Activated CD4-positive, alpha-beta T cell treated with anti-CD3 and anti-CD28 coated beads for 48 hours (primary cell): Measurements from ENCODE around the gene CC2D2B.
"Not testable (repeated sequence)": the region's sequence is repeated elsewhere in the genome, so short reads cannot be mapped to it uniquely, and the experiment has no call there.

ENCODE experiments used
- DNase-seq: peaks from one replicate; pipeline ENCODE4 v3.0.0-alpha.2; 2020

CC2D2B gene

GRCh38 chr10:95907456-95908253 lies at the start of gene CC2D2B:
Gene CC2D2B, plus strand, starts transcription at chr10:95907975. Its CDS starts 3,349 bp downstream, at chr10:95911324.
- DNase-seq = peak; percentile 78

- no peak for DNase-seq
Measured at GRCh38 chr10:95860166-95860940, 47.4 kb upstream of the CC2D2B start.

GRCh38 chr10:95861386-95861785 lies 46.4 kb upstream of the CC2D2B start:
- DNase-seq = no peak

- DNase-seq = peak; percentile 40
Measured at GRCh38 chr10:95864906-95865813, 42.6 kb upstream of the CC2D2B start.

- DNase-seq = no peak
Measured at GRCh38 chr10:95865814-95866466, 41.8 kb upstream of the CC2D2B start.

- no peak for DNase-seq
Measured at GRCh38 chr10:95866467-95866842, 41.3 kb upstream of the CC2D2B start.

GRCh38 chr10:95867866-95868265 lies 39.9 kb upstream of the CC2D2B start:
- DNase-seq = no peak

- DNase-seq = no peak
Measured at GRCh38 chr10:95872158-95872711, 35.5 kb upstream of the CC2D2B start.

- DNase-seq = no peak
Measured at GRCh38 chr10:95873139-95873538, 34.6 kb upstream of the CC2D2B start.

GRCh38 chr10:95873651-95874050 lies 34.1 kb upstream of the CC2D2B start:
- DNase-seq = no peak

GRCh38 chr10:95874783-95875182 lies 33.0 kb upstream of the CC2D2B start:
- not testable (repeated sequence) for DNase-seq

- DNase-seq = no peak
Measured at GRCh38 chr10:95876756-95877155, 31.0 kb upstream of the CC2D2B start.

GRCh38 chr10:95877881-95878280 lies 29.9 kb upstream of the CC2D2B start:
- no peak for DNase-seq

- no peak for DNase-seq
Measured at GRCh38 chr10:95880704-95881103, 27.1 kb upstream of the CC2D2B start.

- DNase-seq = no peak
Measured at GRCh38 chr10:95881316-95881715, 26.5 kb upstream of the CC2D2B start.

GRCh38 chr10:95889830-95890229 lies 17.9 kb upstream of the CC2D2B start:
- DNase-seq = no peak

- no peak for DNase-seq
Measured at GRCh38 chr10:95896071-95896850, 11.5 kb upstream of the CC2D2B start.

- DNase-seq = not testable (repeated sequence)
Measured at GRCh38 chr10:95905897-95906580, 1.7 kb upstream of the CC2D2B start.

- DNase-seq = peak; percentile 58
Measured at GRCh38 chr10:95906677-95907455, 909 bp upstream of the CC2D2B start.

GRCh38 chr10:95908450-95908849 lies 675 bp downstream of the CC2D2B start:
- no peak for DNase-seq
